Mesenchymal stem cell (in vitro differentiated cells and primary cell): ENCODE data around the gene DSC2.

Source experiments
- DNase-seq: peaks from one replicate; pipeline ENCODE4 v3.0.0-alpha.2; 2013
- H2AFZ ChIP-seq: one replicate; pipeline ENCODE4 v1.6.1; 2013; ENCODE audit warnings: low read depth, mild to moderate bottlenecking, control low read depth, inconsistent platforms, low read length, moderate library complexity
- H2AK5ac ChIP-seq: 2 replicates; pipeline ENCODE4 v1.6.1; 2013; ENCODE audit warnings: low read length, moderate library complexity, mild to moderate bottlenecking, inconsistent platforms; ENCODE audit not compliant: severe bottlenecking
- H2BK120ac ChIP-seq: one replicate; pipeline ENCODE4 v1.6.1; 2013; ENCODE audit warnings: low read depth, mild to moderate bottlenecking, inconsistent platforms, low read length, moderate library complexity
- H2BK12ac ChIP-seq, 2 experiments: one replicate each; pipeline ENCODE4 v1.6.1; 2013; ENCODE audit warnings: inconsistent platforms in 2 of 2, low read length in 2 of 2, mild to moderate bottlenecking in 2 of 2, moderate library complexity in 2 of 2, control low read depth in 1 of 2
- H2BK15ac ChIP-seq: one replicate; pipeline ENCODE4 v1.6.1; 2013; ENCODE audit warnings: mild to moderate bottlenecking, low read depth, inconsistent platforms; ENCODE audit not compliant: poor library complexity, severe bottlenecking
- H2BK5ac ChIP-seq: 2 replicates; pipeline ENCODE4 v1.6.1; 2013; ENCODE audit warnings: low read depth, mild to moderate bottlenecking, low read length, control low read depth, inconsistent platforms; ENCODE audit not compliant: poor library complexity, severe bottlenecking
- H3K14ac ChIP-seq, 2 experiments: one replicate each; pipeline ENCODE4 v1.6.1; 2013; ENCODE audit warnings: inconsistent platforms in 2 of 2, low read length in 2 of 2, control low read depth in 1 of 2, mild to moderate bottlenecking in 1 of 2, moderate library complexity in 1 of 2
- H3K18ac ChIP-seq, 2 experiments: one replicate each; pipeline ENCODE4 v1.6.1; 2013; ENCODE audit warnings: inconsistent platforms in 2 of 2, low read length in 2 of 2, control low read depth in 1 of 2, low read depth in 1 of 2, mild to moderate bottlenecking in 1 of 2
- H3K23ac ChIP-seq, 2 experiments: one replicate each; pipeline ENCODE4 v1.6.1; 2013; ENCODE audit warnings: inconsistent platforms in 2 of 2, low read length in 2 of 2, mild to moderate bottlenecking in 2 of 2, moderate library complexity in 2 of 2, control low read depth in 1 of 2
- H3K27ac ChIP-seq: 2 replicates; pipeline ENCODE4 v1.5.1; 2013; ENCODE audit warnings: mild to moderate bottlenecking, moderate library complexity, low read length, control low read depth, inconsistent platforms; ENCODE audit not compliant: poor library complexity, severe bottlenecking
- H3K27me3 ChIP-seq, 2 experiments: 2 replicates each; pipeline versions ENCODE4 v1.6.1 to v1.7.0; 2013; ENCODE audit warnings: low read length in 2 of 2, mild to moderate bottlenecking in 2 of 2, moderate library complexity in 2 of 2, control low read depth in 1 of 2, inconsistent platforms in 1 of 2; ENCODE audit not compliant: control insufficient read depth in 1 of 2, insufficient read depth in 1 of 2
- H3K36me3 ChIP-seq, 2 experiments: 2 replicates each; pipeline versions ENCODE4 v1.6.1 to v1.7.0; 2013; ENCODE audit warnings: low read length in 2 of 2, control low read depth in 1 of 2, inconsistent platforms in 1 of 2, low read depth in 1 of 2, mild to moderate bottlenecking in 1 of 2; ENCODE audit not compliant: insufficient read depth in 2 of 2, control insufficient read depth in 1 of 2
- H3K4ac ChIP-seq, 2 experiments: one replicate each; pipeline ENCODE4 v1.6.1; 2013; ENCODE audit warnings: inconsistent platforms in 2 of 2, low read length in 2 of 2, mild to moderate bottlenecking in 2 of 2, moderate library complexity in 2 of 2, control low read depth in 1 of 2, low read depth in 1 of 2
- H3K4me1 ChIP-seq: 2 replicates; pipeline ENCODE4 v1.6.1; 2013; ENCODE audit warnings: low read depth, low read length, control low read depth; ENCODE audit not compliant: control insufficient read depth, insufficient read depth
- H3K4me2 ChIP-seq: 2 replicates; pipeline ENCODE4 v1.6.1; 2013; ENCODE audit warnings: low read length, mild to moderate bottlenecking, inconsistent platforms; ENCODE audit not compliant: poor library complexity, severe bottlenecking
- H3K4me3 ChIP-seq, 2 experiments: 2 replicates each; pipeline versions ENCODE4 v1.5.1 to v1.7.0; 2013; ENCODE audit warnings: low read length in 2 of 2, mild to moderate bottlenecking in 2 of 2, control low read depth in 1 of 2, low read depth in 1 of 2; ENCODE audit not compliant: insufficient read depth in 1 of 2
- H3K79me1 ChIP-seq: replicated peaks from 2 replicates; pipeline ENCODE4 v1.6.1; 2013; ENCODE audit warnings: mild to moderate bottlenecking, control low read depth, low read length, inconsistent platforms; ENCODE audit not compliant: poor library complexity, severe bottlenecking
- H3K9ac ChIP-seq: 2 replicates; pipeline ENCODE4 v1.7.0; 2013; ENCODE audit warnings: mild to moderate bottlenecking, low read length, moderate library complexity
- H3K9me3 ChIP-seq: 2 replicates; pipeline ENCODE4 v1.7.0; 2013; ENCODE audit warnings: mild to moderate bottlenecking, low read length; ENCODE audit not compliant: control insufficient read depth
- H4K8ac ChIP-seq: one replicate; pipeline ENCODE4 v1.6.1; 2013; ENCODE audit warnings: inconsistent platforms, mild to moderate bottlenecking, low read length, moderate library complexity
- H4K91ac ChIP-seq: one replicate; pipeline ENCODE4 v1.6.1; 2013; ENCODE audit warnings: mild to moderate bottlenecking, low read length, inconsistent platforms
- WGBS: methylation state at CpG from one replicate; pipeline ENCODE4 v1.1.7; 2013; ENCODE audit warnings: mixed read lengths; 5-methylcytosine and 5-hydroxymethylcytosine counted together

The DSC2 gene

GRCh38 chr18:31049189-31049588 lies 53.0 kb downstream of the DSC2 start:
- Histone ChIP-seq H2BK120ac (no peak overlapping the region), H3K4me3 (no peak overlapping the region), H2BK12ac (no peak overlapping the region), H3K36me3 (no peaks in the 10 kb centered on the region), H3K4me2 (no peak overlapping the region), H3K27ac (no peak overlapping the region), H3K4ac (no peak overlapping the region), H3K23ac (no peak overlapping the region), H2AFZ (no peak overlapping the region), H3K9me3 (peaks cover 8% of the 10 kb centered on the region), H4K91ac (no peak overlapping the region), H3K79me1 (no peaks in the 10 kb centered on the region), H2AK5ac (no peak overlapping the region), H3K18ac (no peak overlapping the region), H2BK5ac (no peak overlapping the region), H3K14ac (no peak overlapping the region), H3K9ac (no peak overlapping the region), H2BK15ac (no peak overlapping the region), H3K4me1 (no peaks in the 10 kb centered on the region), H4K8ac (no peak overlapping the region), H3K27me3 (peaks cover 0 to 5% of the 10 kb centered on the region in 2 experiments)
- WGBS = 59% methylated on average over 4 of the region's 4 CpGs
- DNase-seq = no peak

GRCh38 chr18:31048216-31048615 lies 54.0 kb downstream of the DSC2 start:
- Histone ChIP-seq H3K18ac (no peak overlapping the region), H2AK5ac (no peak overlapping the region), H2BK12ac (no peak overlapping the region), H3K23ac (no peak overlapping the region), H2BK120ac (no peak overlapping the region), H3K4me3 (no peak overlapping the region), H3K14ac (no peak overlapping the region), H3K79me1 (peaks cover 2% of the 10 kb centered on the region), H3K4me1 (no peaks in the 10 kb centered on the region), H3K9ac (no peak overlapping the region), H4K91ac (no peak overlapping the region), H3K4ac (no peak overlapping the region), H3K27me3 (peaks cover 0 to 14% of the 10 kb centered on the region in 2 experiments), H2BK15ac (no peak overlapping the region), H2BK5ac (no peak overlapping the region), H3K9me3 (peaks cover 3% of the 10 kb centered on the region), H3K36me3 (no peaks in the 10 kb centered on the region), H3K27ac (no peak overlapping the region), H2AFZ (no peak overlapping the region), H3K4me2 (no peak overlapping the region), H4K8ac (no peak overlapping the region)
- no peak for DNase-seq
- 100% methylated on average over 1 of the region's 2 CpGs for WGBS

GRCh38 chr18:31046916-31047315 lies 55.3 kb downstream of the DSC2 start:
- no peak overlapping the region for H2AFZ ChIP-seq
- H3K36me3 ChIP-seq = peaks cover 0 to 5% of the 10 kb centered on the region in 2 experiments
- no peak overlapping the region for H4K8ac ChIP-seq
- H2BK5ac ChIP-seq = no peak overlapping the region
- H3K23ac ChIP-seq = no peak overlapping the region
- H2AK5ac ChIP-seq = no peak overlapping the region
- no peak overlapping the region for H3K27ac ChIP-seq
- H2BK120ac ChIP-seq = no peak overlapping the region
- no peak overlapping the region for H3K18ac ChIP-seq
- no peak overlapping the region for H3K14ac ChIP-seq
- no peak for DNase-seq
- no peak overlapping the region for H3K4ac ChIP-seq
- peaks cover 3% of the 10 kb centered on the region for H3K9me3 ChIP-seq
- no peak overlapping the region for H3K9ac ChIP-seq
- H3K79me1 ChIP-seq = peaks cover 2% of the 10 kb centered on the region
- H3K4me1 ChIP-seq = no peaks in the 10 kb centered on the region
- H4K91ac ChIP-seq = no peak overlapping the region
- no peak overlapping the region for H2BK15ac ChIP-seq
- no peak overlapping the region for H3K4me3 ChIP-seq
- no peak overlapping the region for H3K4me2 ChIP-seq
- no peak overlapping the region for H2BK12ac ChIP-seq
- H3K27me3 ChIP-seq = peaks cover 0 to 27% of the 10 kb centered on the region in 2 experiments

GRCh38 chr18:31045599-31045998 lies 56.6 kb downstream of the DSC2 start:
- no peak overlapping the region for H3K4ac ChIP-seq
- no peak overlapping the region for H2BK120ac ChIP-seq
- no peak overlapping the region for H2BK12ac ChIP-seq
- H3K23ac ChIP-seq = no peak overlapping the region
- no peak overlapping the region for H2BK5ac ChIP-seq
- H2AFZ ChIP-seq = no peak overlapping the region
- no peak overlapping the region for H2BK15ac ChIP-seq
- no peak overlapping the region for H2AK5ac ChIP-seq
- peaks cover 2% of the 10 kb centered on the region for H3K79me1 ChIP-seq
- H3K27ac ChIP-seq = no peak overlapping the region
- no peak overlapping the region for H3K4me3 ChIP-seq
- no peak overlapping the region for H4K8ac ChIP-seq
- H4K91ac ChIP-seq = no peak overlapping the region
- no peak overlapping the region for H3K18ac ChIP-seq
- peaks cover 0 to 5% of the 10 kb centered on the region in 2 experiments for H3K36me3 ChIP-seq
- no peaks in the 10 kb centered on the region for H3K4me1 ChIP-seq
- no peak overlapping the region for H3K4me2 ChIP-seq
- no peak overlapping the region for H3K9ac ChIP-seq
- WGBS = 92% methylated on average over 6 of the region's 6 CpGs
- DNase-seq = no peak
- no peak overlapping the region for H3K14ac ChIP-seq
- H3K27me3 ChIP-seq = peaks cover 0 to 40% of the 10 kb centered on the region in 2 experiments
- peaks cover 3% of the 10 kb centered on the region for H3K9me3 ChIP-seq
